ENCODE measurements around the gene SLC13A3. TPM values are rescaled to one million over a fixed set of nuclear protein-coding genes. Genes with fewer than 3 reads are reported as not detected.

The SLC13A3 gene
- total RNA-seq, 1 experiment from 2014 or later, result 17.5 TPM

- H4K20me1 ChIP-seq (ENCODE audit: control insufficient read depth, insufficient read depth, insufficient read length), result no peaks in the 10 kb centered on the region
- no peaks in the 10 kb centered on the region for H3K79me1 ChIP-seq (ENCODE audit: insufficient read depth, low read depth, low read length, poor library complexity, severe bottlenecking)
- no peak overlapping the region for H2AFZ ChIP-seq (ENCODE audit: low read length)
- H3K23me2 ChIP-seq (ENCODE audit: insufficient read length, low read depth, low read length, poor library complexity, severe bottlenecking), result peaks cover 3% of the 10 kb centered on the region
- H3K4me1 ChIP-seq (ENCODE audit: insufficient read depth, low read length), result no peaks in the 10 kb centered on the region
- no peak overlapping the region for H2BK120ac ChIP-seq (ENCODE audit: low read depth, low read length, poor library complexity, severe bottlenecking)
- H4K91ac ChIP-seq (ENCODE audit: insufficient read length, low read depth, low read length), result no peak overlapping the region
- Mint-ChIP-seq H3K27ac (no peak overlapping the region), H3K9me3 (peaks cover 0 to 2% of the 10 kb centered on the region in 2 experiments; a peak in 4 of 5 replicates), H3K4me1 (peaks cover 6 to 26% of the 10 kb centered on the region in 2 experiments), H3K36me3 (ENCODE audit: insufficient read depth in 1 of 3, low read depth in 3 of 3) (no peaks in the 10 kb centered on the region), H3K4me3 (no peak overlapping the region), H3K27me3 (ENCODE audit: low read depth) (no peaks in the 10 kb centered on the region)
- no peak overlapping the region for H2BK5ac ChIP-seq (ENCODE audit: insufficient read length, low read length)
- H3K56ac ChIP-seq (ENCODE audit: insufficient read length, low read depth, low read length), result no peak overlapping the region
- no peak overlapping the region for H4K5ac ChIP-seq (ENCODE audit: insufficient read length, low read depth, low read length)
- no peaks in the 10 kb centered on the region for H3K9me3 ChIP-seq (ENCODE audit: control insufficient read depth, low read depth, low read length)
- no peak overlapping the region for H3K4ac ChIP-seq (ENCODE audit: low read depth, low read length)
- WGBS (ENCODE audit: extremely low coverage, insufficient read length, low lambda C conversion rate), result no CpG with 5 or more reads among the region's 2 CpGs
- H3K18ac ChIP-seq (ENCODE audit: insufficient read length, low read depth, low read length), result no peak overlapping the region
- no peak overlapping the region for H2BK12ac ChIP-seq (ENCODE audit: insufficient read length, low read depth, low read length)
- DNase-seq, result no peak
- H4K8ac ChIP-seq (replicated peaks; ENCODE audit: insufficient read length, low read depth, low read length), result no peak overlapping the region
- H3T11ph ChIP-seq (ENCODE audit: low read length), result no peak overlapping the region
- no peak overlapping the region for H2AK5ac ChIP-seq (ENCODE audit: insufficient read length, low read length)
- H3K4me2 ChIP-seq (ENCODE audit: insufficient read depth, insufficient read length, low read length), result no peak overlapping the region
- H2BK15ac ChIP-seq (ENCODE audit: low read depth, low read length), result no peak overlapping the region
- H3K23ac ChIP-seq (ENCODE audit: insufficient read length, low read depth, low read length), result no peak overlapping the region
- no peak overlapping the region for H3K27ac ChIP-seq (ENCODE audit: insufficient read length, low read depth, low read length)
- no peaks in the 10 kb centered on the region for H3K79me2 ChIP-seq (ENCODE audit: insufficient read depth, low read length)
- H3K14ac ChIP-seq (ENCODE audit: insufficient read depth, low read length), result no peak overlapping the region
- TF ChIP-seq CTCF (conservative IDR thresholded peaks at IDR 0.05), result no peak
- H3K9ac ChIP-seq (ENCODE audit: extremely low read depth, insufficient read length, low read length), result no peak overlapping the region
- H2BK20ac ChIP-seq (ENCODE audit: low read depth, low read length, poor library complexity, severe bottlenecking), result no peak overlapping the region
- no peaks in the 10 kb centered on the region for H3K27me3 ChIP-seq (ENCODE audit: insufficient read depth, low read length)
Measured at GRCh38 chr20:46694484-46694883, 43.2 kb upstream of the SLC13A3 start.

All from H9 (cell line).